GM13977 (cell line): Measurements from ENCODE around the gene RNF225.
"Not testable (repeated sequence)": the region's sequence is repeated elsewhere in the genome, so short reads cannot be mapped to it uniquely, and the experiment has no call there.

Experiments
- DNase-seq: peaks from one replicate; pipeline ENCODE4 v3.0.0; 2012; ENCODE audit warnings: low spot score
- CTCF ChIP-seq: IDR thresholded peaks from 2 replicates; pipeline ENCODE4 v1.5.1; 2012; ENCODE audit warnings: mild to moderate bottlenecking, control low read depth; ENCODE audit not compliant: insufficient read depth; ENCODE audit errors: extremely low read depth, missing control alignments
- in situ Hi-C: fragments of 300-500 bp; cut with MboI; formaldehyde crosslinking; loops from one replicate; pipeline ENCODE4 v1.12.0; 2022; ENCODE audit warnings: low sequenced_read_pairs, low pct_unique_long_range_greater_than_20kb, mixed read lengths, inconsistent platforms; ENCODE audit not compliant: unreplicated experiment

The RNF225 gene

GRCh38 chr19:58400916-58401839, 5.7 kb downstream of the RNF225 start:
- DNase-seq, result peak; percentile 99
- in situ Hi-C loops, result no loop called here
- TF ChIP-seq CTCF, result peak; percentile 9

GRCh38 chr19:58401840-58402421, 6.5 kb downstream of the RNF225 start:
- in situ Hi-C loops, result no loop called here
- no peak for TF ChIP-seq CTCF
- DNase-seq, result no peak

GRCh38 chr19:58403920-58404478, 8.5 kb downstream of the RNF225 start:
- in situ Hi-C loops, DNase-seq: not testable (repeated sequence)

GRCh38 chr19:58406818-58407657, 11.6 kb downstream of the RNF225 start:
- DNase-seq, result no peak
- TF ChIP-seq CTCF, result peak; percentile 23
- in situ Hi-C loops, result no loop called here

- in situ Hi-C loops, result no loop called here
- DNase-seq, result no peak
Observed at GRCh38 chr19:58407658-58408151, 12.2 kb downstream of the RNF225 start.

More at GRCh38 chr19:58407658-58408151, 12.2 kb downstream of the RNF225 start:
- no peak for TF ChIP-seq CTCF
